ENCODE data around the gene VTN.
"Not testable (repeated sequence)": the region's sequence is repeated elsewhere in the genome, so short reads cannot be mapped to it uniquely, and the experiment has no call there.

VTN gene

GRCh38 chr17:28339431-28339830 lies 30.7 kb downstream of the VTN start:
- DNase-seq: no peak

- not testable (repeated sequence) for DNase-seq
Measured at GRCh38 chr17:28338769-28339212, 31.3 kb downstream of the VTN start.

- DNase-seq: no peak
Measured at GRCh38 chr17:28338056-28338768, 31.9 kb downstream of the VTN start.

- peak; percentile 56 for DNase-seq
Measured at GRCh38 chr17:28335959-28336871, 33.9 kb downstream of the VTN start.

- DNase-seq: peak; percentile 100
Measured at GRCh38 chr17:28335201-28335958, 34.7 kb downstream of the VTN start, which contains the start of the genes IFT20 and TNFAIP1. IFT20 (minus strand) TSS chr17:28335472; CDS start chr17:28331985, 3,487 bp downstream. TNFAIP1 (plus strand) TSS chr17:28335761; CDS start chr17:28339522, 3,761 bp downstream.

- no peak for DNase-seq
Measured at GRCh38 chr17:28334666-28335200, 35.4 kb downstream of the VTN start.

GRCh38 chr17:28334171-28334570 lies 35.9 kb downstream of the VTN start:
- DNase-seq: peak; percentile 73

GRCh38 chr17:28333083-28333746 lies 36.9 kb downstream of the VTN start:
- DNase-seq: no peak

GRCh38 chr17:28331891-28332420 lies 38.2 kb downstream of the VTN start:
- no peak for DNase-seq

GRCh38 chr17:28330671-28331070 lies 39.4 kb downstream of the VTN start:
- DNase-seq: no peak

- DNase-seq: no peak
Measured at GRCh38 chr17:28328325-28328724, 41.8 kb downstream of the VTN start.

GRCh38 chr17:28327709-28328108 lies 42.4 kb downstream of the VTN start:
- DNase-seq: no peak

- DNase-seq: no peak
Measured at GRCh38 chr17:28327031-28327607, 43.0 kb downstream of the VTN start.

GRCh38 chr17:28326114-28326513 lies 44.0 kb downstream of the VTN start:
- no peak for DNase-seq

- no peak for DNase-seq
Measured at GRCh38 chr17:28325211-28325610, 44.9 kb downstream of the VTN start.

GRCh38 chr17:28324781-28325180 lies 45.3 kb downstream of the VTN start:
- peak; percentile 55 for DNase-seq

- no peak for DNase-seq
Measured at GRCh38 chr17:28324267-28324745, 45.8 kb downstream of the VTN start.

GRCh38 chr17:28320215-28321061 lies 49.7 kb downstream of the VTN start:
- no peak for DNase-seq

GRCh38 chr17:28319598-28319935 lies 50.5 kb downstream of the VTN start:
- DNase-seq: no peak

Measured in suppressor macrophage treated with lipopolysaccharide for 4 hours (primary cell).